Testis (tissue), 3 donors: ENCODE measurements around the gene HAPSTR1. TPM values are rescaled to one million over a fixed set of nuclear protein-coding genes. Genes with fewer than 3 reads are reported as not detected.

Experiments
- DNase-seq: peaks from one replicate; pipeline ENCODE4 v3.0.0-alpha.2; 2019
- H3K27ac ChIP-seq, 2 donors: fragments of 200-600 bp; sonication (generic); one replicate each; pipeline ENCODE4 v1.5.1; 2019
- H3K27me3 ChIP-seq: fragments of 200-600 bp; sonication (generic); one replicate; pipeline ENCODE4 v1.5.1; 2019
- H3K36me3 ChIP-seq: fragments of 200-600 bp; sonication (generic); one replicate; pipeline ENCODE4 v1.5.1; 2017; ENCODE audit warnings: low read depth; ENCODE audit errors: missing control alignments
- H3K4me1 ChIP-seq: fragments of 200-600 bp; sonication (generic); one replicate; pipeline ENCODE4 v1.5.1; 2019
- H3K4me3 ChIP-seq, 2 donors: fragments of 200-600 bp; sonication (generic); one replicate each; pipeline ENCODE4 v1.5.1; 2017 to 2019
- H3K9me3 ChIP-seq: fragments of 200-600 bp; sonication (generic); one replicate; pipeline ENCODE4 v1.5.1; 2017
- POLR2A ChIP-seq: fragments of 450-650 bp; IDR thresholded peaks from one replicate; pipeline ENCODE4 v1.6.1; 2017; ENCODE audit warnings: antibody characterized with exemption, mild to moderate bottlenecking, moderate library complexity
- WGBS, 2 donors: methylation state at CpG; one replicate each; pipeline ENCODE4 v1.1.5; 2018; 5-methylcytosine and 5-hydroxymethylcytosine counted together
- intact Hi-C: fragments of 100-400 bp; cut with DNase I; formaldehyde crosslinking; loops from one replicate; pipeline ENCODE4 v1.15.1; 2023; ENCODE audit warnings: low total_unique reads
- polyA plus RNA-seq: library from polyadenylated mRNA; stranded (reverse); fragments of 350-450 nt; fragmentation: Illumina TruSeq; extraction: RNeasy Lipid Tissue Mini Kit (QIAGEN cat#74804); gene quantifications from one replicate; pipeline ENCODE4 v1.2.3, GENCODE V29; 2014; ENCODE audit warnings: low read depth, low replicate concordance; ENCODE audit not compliant: insufficient read depth
- total RNA-seq, 2 donors: library from RNA; depleted of rRNA; stranded (reverse); fragments of >200 nt; gene quantifications; one replicate each; pipeline ENCODE4 v1.2.3, GENCODE V29; 2016
- TF ChIP-seq, protein P1 (sequence below), 3 experiments: fragments of 450-650 bp in 2 of 3; fragments of 200-600 bp in 1 of 3; sonication (generic) in 1 of 3; IDR thresholded peaks; one replicate each; pipeline ENCODE4 v1.5.1; 2016 to 2019; ENCODE audit warnings: antibody characterized with exemption in 3 of 3, mild to moderate bottlenecking in 2 of 3, moderate library complexity in 1 of 3

HAPSTR1 gene
- total and polyA plus RNA-seq, 3 donors from 2014 or later: 37.5 to 75.7 (median 68.8) TPM

DNA sequence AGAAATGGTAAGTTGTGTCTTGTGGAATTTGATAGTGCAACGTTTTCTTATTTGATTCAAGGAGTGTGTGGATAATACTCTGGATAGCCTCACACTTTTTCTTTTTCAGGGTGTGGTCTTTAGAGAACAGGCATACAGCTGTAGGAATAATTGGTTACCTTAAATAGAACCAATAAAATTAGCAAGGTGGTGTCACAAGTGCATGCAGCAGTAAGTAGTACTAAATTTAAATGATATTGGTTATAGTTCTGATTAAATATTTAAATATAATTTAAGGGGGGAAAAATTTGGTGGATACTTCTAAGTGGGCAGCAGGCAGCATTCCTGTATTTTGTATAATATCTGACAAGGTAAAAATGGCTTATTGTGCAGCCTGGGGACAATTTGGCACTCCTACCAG, 3.7 kb downstream of the HAPSTR1 start:
- Histone ChIP-seq H3K9me3 (no peaks in the 10 kb centered on the region), H3K36me3 (no peaks in the 10 kb centered on the region), H3K4me3 (no peak overlapping the region), H3K4me1 (peaks cover 58% of the 10 kb centered on the region), H3K27ac (no peak overlapping the region), H3K27me3 (no peaks in the 10 kb centered on the region)
- WGBS, 2 donors: 3 to 8% methylated on average over 1 of the region's 1 CpG
- DNase-seq: no peak
- TF ChIP-seq, protein P1, sequence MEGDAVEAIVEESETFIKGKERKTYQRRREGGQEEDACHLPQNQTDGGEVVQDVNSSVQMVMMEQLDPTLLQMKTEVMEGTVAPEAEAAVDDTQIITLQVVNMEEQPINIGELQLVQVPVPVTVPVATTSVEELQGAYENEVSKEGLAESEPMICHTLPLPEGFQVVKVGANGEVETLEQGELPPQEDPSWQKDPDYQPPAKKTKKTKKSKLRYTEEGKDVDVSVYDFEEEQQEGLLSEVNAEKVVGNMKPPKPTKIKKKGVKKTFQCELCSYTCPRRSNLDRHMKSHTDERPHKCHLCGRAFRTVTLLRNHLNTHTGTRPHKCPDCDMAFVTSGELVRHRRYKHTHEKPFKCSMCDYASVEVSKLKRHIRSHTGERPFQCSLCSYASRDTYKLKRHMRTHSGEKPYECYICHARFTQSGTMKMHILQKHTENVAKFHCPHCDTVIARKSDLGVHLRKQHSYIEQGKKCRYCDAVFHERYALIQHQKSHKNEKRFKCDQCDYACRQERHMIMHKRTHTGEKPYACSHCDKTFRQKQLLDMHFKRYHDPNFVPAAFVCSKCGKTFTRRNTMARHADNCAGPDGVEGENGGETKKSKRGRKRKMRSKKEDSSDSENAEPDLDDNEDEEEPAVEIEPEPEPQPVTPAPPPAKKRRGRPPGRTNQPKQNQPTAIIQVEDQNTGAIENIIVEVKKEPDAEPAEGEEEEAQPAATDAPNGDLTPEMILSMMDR (IDR thresholded peaks at IDR 0.05): no peak
- no peak for TF ChIP-seq POLR2A
- intact Hi-C loops: no loop called here

GRCh38 chr16:9095656-9096397, 4.4 kb downstream of the HAPSTR1 start:
- intact Hi-C loops: no loop called here
- TF ChIP-seq, protein P1 (IDR thresholded peaks at IDR 0.05): no peak
- no peak for TF ChIP-seq POLR2A
- Histone ChIP-seq H3K27ac (no peak overlapping the region), H3K4me3 (no peak overlapping the region), H3K27me3 (no peaks in the 10 kb centered on the region), H3K4me1 (peaks cover 58% of the 10 kb centered on the region), H3K36me3 (no peaks in the 10 kb centered on the region), H3K9me3 (no peaks in the 10 kb centered on the region)
- 22 to 54% methylated on average over 1 of the region's 1 CpG for WGBS, 2 donors
- DNase-seq: no peak

GRCh38 chr16:9096416-9096952, 5.0 kb downstream of the HAPSTR1 start:
- H3K9me3 ChIP-seq: no peaks in the 10 kb centered on the region
- H3K27me3 ChIP-seq: no peaks in the 10 kb centered on the region
- WGBS, 2 donors: 70 to 85% methylated on average over 2 of the region's 2 CpGs
- H3K4me3 ChIP-seq: no peak overlapping the region
- intact Hi-C loops: no loop called here
- TF ChIP-seq, protein P1 (IDR thresholded peaks at IDR 0.05): no peak
- no peak for TF ChIP-seq POLR2A
- H3K27ac ChIP-seq: no peak overlapping the region
- no peak for DNase-seq
- no peaks in the 10 kb centered on the region for H3K36me3 ChIP-seq
- peaks cover 58% of the 10 kb centered on the region for H3K4me1 ChIP-seq

GRCh38 chr16:9097266-9098219, 6.1 kb downstream of the HAPSTR1 start:
- no peak for DNase-seq
- H3K27me3 ChIP-seq: no peaks in the 10 kb centered on the region
- H3K4me3 ChIP-seq: no peak overlapping the region
- 62 to 71% methylated on average over 9 to 10 of the region's 10 CpGs for WGBS, 2 donors
- TF ChIP-seq POLR2A: no peak
- TF ChIP-seq, protein P1 (IDR thresholded peaks at IDR 0.05): no peak
- no peaks in the 10 kb centered on the region for H3K36me3 ChIP-seq
- no peaks in the 10 kb centered on the region for H3K9me3 ChIP-seq
- peaks cover 59% of the 10 kb centered on the region for H3K4me1 ChIP-seq
- H3K27ac ChIP-seq: no peak overlapping the region
- intact Hi-C loops: no loop called here
